ENCODE data around the gene ANKRD62. TPM values are rescaled to one million over a fixed set of nuclear protein-coding genes. Genes with fewer than 3 reads are reported as not detected.

Gene ANKRD62
- total and polyA plus RNA-seq, 9 of the 15 experiments (the other 6 are each of a cell fraction or from before 2014, with no cell fraction given), result 0.16 to 1.1 (median 0.45) TPM; not detected in 1

DNA sequence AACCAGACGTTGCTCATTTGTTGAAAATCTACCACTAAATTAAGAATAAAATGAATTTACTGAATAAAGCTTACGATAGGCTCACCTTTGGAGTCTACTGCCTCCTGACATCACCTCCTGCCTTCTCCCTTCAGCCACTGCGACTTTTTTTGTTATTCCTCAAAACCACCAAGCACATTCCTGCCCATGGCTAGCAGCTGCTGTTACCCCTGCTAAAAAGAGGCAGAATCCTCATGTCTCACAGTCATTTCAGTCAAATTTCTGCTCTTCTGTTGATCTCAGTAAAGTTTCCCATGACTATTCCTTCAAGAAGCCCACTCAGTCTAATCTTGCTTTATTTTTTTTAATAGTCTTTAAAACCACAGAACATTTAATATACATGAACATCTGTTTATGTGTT is 40.8 kb upstream of the ANKRD62 start:
- H2AFZ ChIP-seq (ENCODE audit: low read depth, low read length), result no peak overlapping the region
- ATAC-seq (no peak), FAIRE-seq (no peak), DNase-seq (ENCODE audit: extremely low read depth in 1 of 4, low spot score in 3 of 4) (no peak)
- ChIA-PET POLR2A (interaction anchor here (1.0 kb wide), 1 partner anchor 9 kb away, joined by 4 read pairs; no protein-coding TSS in a partner anchor), CTCF (ENCODE audit: low intra/inter-chr PET ratio) (no interaction called here)
- H3K9ac ChIP-seq (ENCODE audit: insufficient read depth in 1 of 2, low read depth in 2 of 2, low read length in 2 of 2), result no peak overlapping the region
- WGBS (ENCODE audit: insufficient coverage, low coverage, missing lambda C conversion rate), result 2% methylated on average over 3 of the region's 3 CpGs
- H3K4me2 ChIP-seq (ENCODE audit: insufficient read depth, low read length), result no peak overlapping the region
- H3K36me3 ChIP-seq (ENCODE audit: control insufficient read depth, insufficient read depth, low read length), result no peaks in the 10 kb centered on the region
- no peak overlapping the region for H3K4me3 ChIP-seq
- no peaks in the 10 kb centered on the region; the same call in 1 of the 2 replicates for H4K20me1 ChIP-seq (replicated peaks; ENCODE audit: control insufficient read depth, insufficient read depth, low read length)
- no peaks in the 10 kb centered on the region for H3K79me2 ChIP-seq (ENCODE audit: control insufficient read depth, insufficient read depth, low read length)
- H3K27ac ChIP-seq (ENCODE audit: extremely low read depth, low read depth, low read length), result no peak overlapping the region
- intact Hi-C loops (cut with micrococcal nuclease), result no loop called here
- peaks cover 6 to 22% of the 10 kb centered on the region in 2 experiments; a peak in 4 of 5 replicates for H3K27me3 ChIP-seq (ENCODE audit: control insufficient read depth in 2 of 2, insufficient read depth in 2 of 2, low read length in 2 of 2)
- H3K9me3 ChIP-seq (replicated peaks; ENCODE audit: control insufficient read depth, insufficient read depth, low read depth, low read length), result no peaks in the 10 kb centered on the region
- in situ Hi-C loops (cut with MboI), result no loop called here
- peaks cover 0 to 10% of the 10 kb centered on the region in 2 experiments; a peak in 2 of 5 replicates for H3K4me1 ChIP-seq (replicated peaks in 1 of 2; ENCODE audit: control insufficient read depth in 2 of 2, insufficient read depth in 2 of 2, low read length in 2 of 2)
- H3K9me1 ChIP-seq (ENCODE audit: control insufficient read depth, insufficient read depth, low read length), result no peaks in the 10 kb centered on the region
- BruUV-seq (replicated peaks), result no TSS peak
- TF ChIP-seq LARP7 (IDR thresholded peaks at IDR 0.05) (no peak), ZNF780A (CRISPR knock-in tag; IDR thresholded peaks at IDR 0.05) (no peak), ZFP36 (IDR thresholded peaks at IDR 0.05; ENCODE audit: low read depth, low read length, partially characterized antibody) (no peak), ZNF79 (CRISPR knock-in tag; IDR thresholded peaks at IDR 0.05; ENCODE audit: low read depth) (no peak), L3MBTL2 (IDR thresholded peaks at IDR 0.05) (no peak), NEUROD1 (IDR thresholded peaks at IDR 0.05; ENCODE audit: borderline replicate concordance, low read depth, low read length, partially characterized antibody) (no peak), ZNF436 (CRISPR knock-in tag; IDR thresholded peaks at IDR 0.05) (no peak), JUNB (CRISPR knock-in tag; conservative IDR thresholded peaks at IDR 0.05) (no peak), MTA3 (IDR thresholded peaks at IDR 0.05; ENCODE audit: borderline replicate concordance) (no peak), ZC3H11A (IDR thresholded peaks at IDR 0.05; ENCODE audit: low read depth, low read length) (no peak), ZNF124 (CRISPR knock-in tag; IDR thresholded peaks at IDR 0.05) (no peak)
- TF ChIP-seq, protein P1, sequence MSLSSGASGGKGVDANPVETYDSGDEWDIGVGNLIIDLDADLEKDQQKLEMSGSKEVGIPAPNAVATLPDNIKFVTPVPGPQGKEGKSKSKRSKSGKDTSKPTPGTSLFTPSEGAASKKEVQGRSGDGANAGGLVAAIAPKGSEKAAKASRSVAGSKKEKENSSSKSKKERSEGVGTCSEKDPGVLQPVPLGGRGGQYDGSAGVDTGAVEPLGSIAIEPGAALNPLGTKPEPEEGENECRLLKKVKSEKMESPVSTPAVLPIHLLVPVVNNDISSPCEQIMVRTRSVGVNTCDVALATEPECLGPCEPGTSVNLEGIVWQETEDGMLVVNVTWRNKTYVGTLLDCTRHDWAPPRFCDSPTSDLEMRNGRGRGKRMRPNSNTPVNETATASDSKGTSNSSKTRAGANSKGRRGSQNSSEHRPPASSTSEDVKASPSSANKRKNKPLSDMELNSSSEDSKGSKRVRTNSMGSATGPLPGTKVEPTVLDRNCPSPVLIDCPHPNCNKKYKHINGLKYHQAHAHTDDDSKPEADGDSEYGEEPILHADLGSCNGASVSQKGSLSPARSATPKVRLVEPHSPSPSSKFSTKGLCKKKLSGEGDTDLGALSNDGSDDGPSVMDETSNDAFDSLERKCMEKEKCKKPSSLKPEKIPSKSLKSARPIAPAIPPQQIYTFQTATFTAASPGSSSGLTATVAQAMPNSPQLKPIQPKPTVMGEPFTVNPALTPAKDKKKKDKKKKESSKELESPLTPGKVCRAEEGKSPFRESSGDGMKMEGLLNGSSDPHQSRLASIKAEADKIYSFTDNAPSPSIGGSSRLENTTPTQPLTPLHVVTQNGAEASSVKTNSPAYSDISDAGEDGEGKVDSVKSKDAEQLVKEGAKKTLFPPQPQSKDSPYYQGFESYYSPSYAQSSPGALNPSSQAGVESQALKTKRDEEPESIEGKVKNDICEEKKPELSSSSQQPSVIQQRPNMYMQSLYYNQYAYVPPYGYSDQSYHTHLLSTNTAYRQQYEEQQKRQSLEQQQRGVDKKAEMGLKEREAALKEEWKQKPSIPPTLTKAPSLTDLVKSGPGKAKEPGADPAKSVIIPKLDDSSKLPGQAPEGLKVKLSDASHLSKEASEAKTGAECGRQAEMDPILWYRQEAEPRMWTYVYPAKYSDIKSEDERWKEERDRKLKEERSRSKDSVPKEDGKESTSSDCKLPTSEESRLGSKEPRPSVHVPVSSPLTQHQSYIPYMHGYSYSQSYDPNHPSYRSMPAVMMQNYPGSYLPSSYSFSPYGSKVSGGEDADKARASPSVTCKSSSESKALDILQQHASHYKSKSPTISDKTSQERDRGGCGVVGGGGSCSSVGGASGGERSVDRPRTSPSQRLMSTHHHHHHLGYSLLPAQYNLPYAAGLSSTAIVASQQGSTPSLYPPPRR (CRISPR knock-in tag; IDR thresholded peaks at IDR 0.05; ENCODE audit: borderline replicate concordance), result no peak
- TF ChIP-seq, protein P2, sequence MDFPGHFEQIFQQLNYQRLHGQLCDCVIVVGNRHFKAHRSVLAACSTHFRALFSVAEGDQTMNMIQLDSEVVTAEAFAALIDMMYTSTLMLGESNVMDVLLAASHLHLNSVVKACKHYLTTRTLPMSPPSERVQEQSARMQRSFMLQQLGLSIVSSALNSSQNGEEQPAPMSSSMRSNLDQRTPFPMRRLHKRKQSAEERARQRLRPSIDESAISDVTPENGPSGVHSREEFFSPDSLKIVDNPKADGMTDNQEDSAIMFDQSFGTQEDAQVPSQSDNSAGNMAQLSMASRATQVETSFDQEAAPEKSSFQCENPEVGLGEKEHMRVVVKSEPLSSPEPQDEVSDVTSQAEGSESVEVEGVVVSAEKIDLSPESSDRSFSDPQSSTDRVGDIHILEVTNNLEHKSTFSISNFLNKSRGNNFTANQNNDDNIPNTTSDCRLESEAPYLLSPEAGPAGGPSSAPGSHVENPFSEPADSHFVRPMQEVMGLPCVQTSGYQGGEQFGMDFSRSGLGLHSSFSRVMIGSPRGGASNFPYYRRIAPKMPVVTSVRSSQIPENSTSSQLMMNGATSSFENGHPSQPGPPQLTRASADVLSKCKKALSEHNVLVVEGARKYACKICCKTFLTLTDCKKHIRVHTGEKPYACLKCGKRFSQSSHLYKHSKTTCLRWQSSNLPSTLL (IDR thresholded peaks at IDR 0.05), result no peak
- TF ChIP-seq, protein P3, sequence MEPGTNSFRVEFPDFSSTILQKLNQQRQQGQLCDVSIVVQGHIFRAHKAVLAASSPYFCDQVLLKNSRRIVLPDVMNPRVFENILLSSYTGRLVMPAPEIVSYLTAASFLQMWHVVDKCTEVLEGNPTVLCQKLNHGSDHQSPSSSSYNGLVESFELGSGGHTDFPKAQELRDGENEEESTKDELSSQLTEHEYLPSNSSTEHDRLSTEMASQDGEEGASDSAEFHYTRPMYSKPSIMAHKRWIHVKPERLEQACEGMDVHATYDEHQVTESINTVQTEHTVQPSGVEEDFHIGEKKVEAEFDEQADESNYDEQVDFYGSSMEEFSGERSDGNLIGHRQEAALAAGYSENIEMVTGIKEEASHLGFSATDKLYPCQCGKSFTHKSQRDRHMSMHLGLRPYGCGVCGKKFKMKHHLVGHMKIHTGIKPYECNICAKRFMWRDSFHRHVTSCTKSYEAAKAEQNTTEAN (CRISPR knock-in tag; IDR thresholded peaks at IDR 0.05), result no peak
- TF ChIP-seq, protein P4, sequence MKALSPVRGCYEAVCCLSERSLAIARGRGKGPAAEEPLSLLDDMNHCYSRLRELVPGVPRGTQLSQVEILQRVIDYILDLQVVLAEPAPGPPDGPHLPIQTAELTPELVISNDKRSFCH (CRISPR knock-in tag; IDR thresholded peaks at IDR 0.05), result no peak
- TF ChIP-seq, protein P4 (tag; IDR thresholded peaks at IDR 0.05), result no peak

All from K562 (cell line).